RPMI8226 (cell line): ENCODE measurements around the gene PTH1R.

Experiments used
- DNase-seq: peaks from one replicate; pipeline ENCODE4 v3.0.0-alpha.2; 2015

Gene PTH1R

GRCh38 chr3:46850468-46850779, 27.1 kb upstream of the PTH1R start:
- DNase-seq: no peak

DNA sequence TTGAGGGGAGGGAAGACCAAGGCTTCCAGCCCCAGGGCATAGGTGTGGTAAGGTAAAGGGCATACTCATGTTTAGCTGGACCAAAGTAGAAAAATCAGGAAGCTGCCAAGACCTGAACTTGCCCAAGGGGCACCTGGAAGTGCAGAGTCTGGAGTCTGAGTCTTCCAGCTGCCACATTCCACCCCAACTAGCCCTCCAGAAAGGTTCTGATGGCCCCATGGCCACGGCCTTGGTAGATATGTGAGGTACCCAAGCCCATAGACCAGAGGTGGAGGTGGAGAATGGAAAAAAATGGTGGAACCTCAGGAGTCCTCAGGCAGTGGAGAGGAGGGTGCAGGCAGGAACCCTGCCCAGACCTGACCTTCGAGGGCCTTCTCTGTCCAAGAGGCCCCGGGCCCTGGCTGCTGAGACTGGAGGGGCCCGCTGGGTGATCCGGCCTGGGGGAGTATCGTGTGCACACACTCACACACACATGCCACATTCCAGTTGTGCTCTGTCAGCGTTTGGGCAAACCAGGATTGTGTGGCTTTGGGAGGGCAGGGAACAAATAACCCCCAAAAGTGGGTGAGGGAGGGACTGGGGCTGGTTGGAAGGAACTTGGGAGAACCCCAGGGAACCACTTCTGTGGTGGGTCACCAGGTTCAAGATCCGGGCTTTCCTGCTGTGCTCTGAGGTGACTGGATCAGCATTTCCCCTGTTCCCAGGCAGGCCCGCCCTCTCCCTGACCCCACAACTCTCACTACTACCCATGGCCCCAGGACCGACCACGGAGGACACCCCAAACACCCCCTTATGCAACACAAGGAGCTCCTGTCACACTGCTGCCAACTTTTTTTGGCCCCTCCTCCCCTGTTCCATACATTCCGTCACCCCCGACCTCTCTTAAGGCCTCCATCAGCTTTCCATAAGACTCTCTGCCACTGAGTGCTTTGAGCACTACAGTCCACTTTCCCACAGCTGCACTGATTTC, 25.9 kb upstream of the PTH1R start:
- no peak for DNase-seq

DNA sequence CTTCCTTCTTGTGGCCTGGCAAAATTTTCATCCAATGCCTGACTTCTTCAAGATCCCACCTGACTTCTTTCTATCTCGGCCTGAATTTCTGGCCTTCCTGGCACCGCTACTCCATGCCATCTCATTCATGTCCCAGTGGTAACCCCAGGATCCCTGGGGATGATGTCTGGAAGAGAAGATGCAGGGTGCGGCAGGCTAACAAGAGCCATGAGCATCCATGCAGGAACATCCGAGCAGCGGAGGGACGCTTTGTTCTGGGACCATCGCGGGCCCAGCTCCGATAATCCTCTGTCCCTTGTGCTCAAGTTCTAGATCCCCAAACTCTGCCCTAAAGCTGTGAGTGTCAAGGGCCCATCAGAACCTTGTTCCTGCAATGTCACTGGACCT, 25.2 kb upstream of the PTH1R start:
- no peak for DNase-seq

DNA sequence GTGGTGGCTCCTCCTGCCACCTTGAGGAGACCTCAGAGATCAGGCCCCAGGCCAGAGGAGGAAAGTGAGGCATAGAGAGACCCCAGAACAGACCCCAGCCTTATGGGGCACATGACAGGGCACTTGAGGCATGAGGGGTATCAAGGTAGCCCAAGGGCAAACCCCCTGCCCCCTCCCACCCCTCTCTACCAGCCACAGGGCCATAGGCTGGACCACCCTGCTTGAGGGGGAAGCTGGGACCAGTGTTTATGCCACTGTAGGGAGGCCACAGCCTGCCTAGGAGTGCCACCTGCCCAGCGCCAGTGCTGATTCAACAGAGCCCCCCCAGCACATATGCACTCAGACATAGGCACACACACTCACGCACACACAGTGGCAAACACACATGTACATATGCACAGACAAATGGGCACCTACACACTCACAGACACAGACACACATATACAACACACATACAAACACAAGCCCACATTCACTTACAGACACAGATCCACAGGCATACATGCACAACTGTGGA, 24.6 kb upstream of the PTH1R start:
- DNase-seq: no peak

GRCh38 chr3:46853441-46854415, 23.8 kb upstream of the PTH1R start:
- DNase-seq: no peak

GRCh38 chr3:46854555-46854991, 22.9 kb upstream of the PTH1R start:
- no peak for DNase-seq

DNA sequence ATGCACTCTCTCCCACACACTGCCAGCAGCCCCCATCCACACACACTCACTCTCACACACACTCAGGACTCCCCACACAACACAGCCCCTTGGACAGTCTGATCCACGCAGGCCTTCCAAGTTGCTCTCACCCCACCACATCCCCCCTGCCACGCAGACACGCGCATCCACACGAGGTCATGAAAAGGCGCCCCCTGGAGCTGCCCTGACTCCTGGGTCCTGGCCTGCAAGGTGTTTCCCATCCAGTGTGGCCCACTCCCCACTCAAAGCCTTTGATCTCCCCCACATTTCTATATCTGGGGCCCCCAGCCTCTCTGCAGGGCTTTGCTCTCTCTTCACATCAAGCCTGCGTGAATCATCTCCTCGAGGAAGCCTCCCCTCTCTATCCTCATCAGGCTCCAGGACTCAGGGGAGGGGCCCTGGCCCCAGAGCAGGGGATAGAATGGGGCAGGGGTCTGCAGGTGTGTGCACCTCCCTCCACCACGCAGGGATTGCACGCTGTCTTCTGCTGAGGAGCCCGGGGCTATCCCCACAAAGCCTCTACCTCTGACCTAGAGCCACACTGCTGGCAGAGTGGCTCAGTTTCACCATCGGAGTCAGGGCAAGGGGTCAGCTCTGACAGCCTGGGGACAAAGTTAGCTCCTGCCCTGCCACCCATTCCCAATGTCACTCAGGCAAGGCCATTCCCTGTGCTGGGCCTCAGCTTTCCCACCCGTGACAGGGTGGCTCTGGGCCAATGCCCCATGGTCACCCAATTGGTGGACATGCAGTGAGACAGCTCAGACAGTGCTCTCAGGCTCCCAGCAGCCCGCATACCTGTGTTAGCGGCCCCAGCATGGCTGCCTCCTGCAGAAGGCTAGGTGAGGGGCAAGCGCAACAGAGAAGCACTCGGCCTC, 20.7 kb upstream of the PTH1R start:
- DNase-seq: no peak

- no peak for DNase-seq
These were observed 19.8 kb upstream of the PTH1R start for GRCh38 chr3:46857485-46858341.

GRCh38 chr3:46858456-46858855, 19.1 kb upstream of the PTH1R start:
- DNase-seq: no peak

DNA sequence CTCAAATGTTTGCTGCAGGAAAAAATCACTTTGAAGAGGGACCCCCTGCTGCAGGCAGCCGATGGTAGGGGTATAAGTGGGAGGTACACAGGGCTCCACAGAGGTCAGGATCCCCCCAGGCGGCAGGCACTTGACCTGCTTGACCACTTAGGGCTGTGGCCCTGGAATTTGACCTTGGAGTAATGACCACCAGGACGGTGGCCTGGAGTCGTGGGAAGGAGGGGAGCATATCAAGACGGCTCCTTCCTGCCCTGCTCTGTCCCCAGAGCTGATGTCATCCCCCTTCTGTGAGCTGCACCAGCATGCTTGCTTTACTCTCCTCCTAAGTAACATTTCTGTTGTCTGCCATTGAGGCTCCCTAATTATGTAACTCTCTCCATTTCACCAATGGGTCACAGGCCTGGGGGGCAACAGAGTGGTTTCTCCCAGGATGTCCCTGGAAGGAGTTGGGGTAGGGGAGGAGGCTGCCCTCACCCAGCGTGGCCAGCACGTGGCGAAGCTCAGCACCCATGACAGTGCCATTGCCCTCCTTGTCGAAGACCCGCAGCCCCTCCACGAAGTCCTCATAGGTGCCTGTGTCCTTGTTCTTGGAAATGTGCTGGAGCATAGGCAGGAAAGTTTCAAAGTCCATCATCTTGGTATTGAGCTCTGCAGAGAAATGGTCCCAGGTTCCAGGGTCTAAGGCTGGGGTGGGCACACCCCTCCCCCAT, 18.4 kb upstream of the PTH1R start:
- no peak for DNase-seq

DNA sequence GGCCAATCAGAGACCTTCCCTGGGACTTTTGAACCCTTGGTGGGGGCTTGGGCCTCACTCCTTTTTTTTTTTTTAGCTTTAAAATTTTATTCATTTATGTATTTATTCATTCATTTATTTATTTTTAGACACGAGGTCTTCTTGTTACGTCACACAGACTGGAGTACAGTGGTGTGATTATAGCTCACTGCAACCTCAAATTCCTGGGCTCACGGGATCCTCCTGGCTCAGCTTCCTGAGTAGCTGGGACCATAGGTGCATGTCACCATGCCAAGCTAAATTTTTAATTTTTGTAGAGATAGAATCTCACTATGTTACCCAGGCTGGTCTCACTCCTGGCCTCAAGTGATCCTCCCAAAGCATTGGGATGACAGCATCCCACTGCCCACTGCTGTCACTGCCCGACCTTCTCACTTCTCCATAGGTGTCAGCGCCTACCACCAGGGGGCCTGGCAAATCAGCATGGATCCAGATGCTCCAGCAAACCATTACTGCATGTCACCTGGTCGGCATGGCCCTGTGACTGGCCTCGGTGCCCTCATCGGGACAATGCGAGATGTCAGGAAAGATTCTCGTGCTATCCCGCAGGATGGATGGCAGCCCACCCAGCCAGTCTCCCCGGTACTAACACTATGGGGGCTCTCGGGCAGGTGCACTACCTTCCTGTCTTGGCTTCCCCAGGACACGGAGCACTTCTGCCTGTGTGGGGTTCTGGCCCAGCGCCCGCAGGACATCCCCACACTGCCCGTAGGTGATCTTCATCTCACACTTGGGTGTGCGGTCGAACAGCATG, 17.3 kb upstream of the PTH1R start:
- peak; percentile 68 for DNase-seq

DNA sequence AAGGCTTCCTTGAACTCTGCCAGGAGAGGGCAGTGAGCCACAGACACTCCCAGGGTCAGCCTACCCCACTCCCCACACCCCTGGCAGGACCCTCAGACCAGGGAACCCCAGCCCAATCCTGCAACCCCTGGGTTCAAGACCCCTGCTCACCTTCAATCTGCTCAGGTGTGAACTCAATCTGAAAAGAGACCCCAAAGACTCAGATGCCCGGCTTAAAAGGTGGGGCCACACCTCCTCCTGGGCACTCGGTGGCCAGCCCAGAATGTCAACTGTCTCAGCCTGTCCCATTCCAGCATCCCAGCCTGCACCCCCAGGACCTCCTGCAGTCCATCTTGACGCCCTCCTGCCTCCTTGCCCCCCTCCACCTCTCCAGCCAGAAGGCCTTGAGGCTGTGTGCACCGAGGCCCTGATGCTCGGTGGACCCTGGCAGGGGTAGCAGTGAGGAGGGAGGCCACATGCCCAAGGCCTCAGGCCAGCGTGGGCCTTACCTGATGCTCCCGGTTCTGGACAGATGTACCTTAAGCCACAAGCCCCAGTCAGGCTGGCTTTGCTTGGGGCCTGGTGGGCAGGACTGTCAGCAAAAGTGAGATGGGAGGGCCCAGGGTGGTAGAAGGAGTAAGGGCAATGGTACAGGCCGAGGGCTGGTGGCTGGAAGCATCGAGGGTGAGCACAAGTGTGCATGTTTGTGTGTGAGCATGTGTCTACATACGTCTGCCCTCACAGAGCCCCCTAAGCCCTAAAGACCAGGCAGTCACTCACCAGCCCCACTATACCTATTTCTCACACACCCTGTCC, 16.5 kb upstream of the PTH1R start:
- DNase-seq: no peak

GRCh38 chr3:46861605-46862368, 15.7 kb upstream of the PTH1R start:
- DNase-seq: no peak

DNA sequence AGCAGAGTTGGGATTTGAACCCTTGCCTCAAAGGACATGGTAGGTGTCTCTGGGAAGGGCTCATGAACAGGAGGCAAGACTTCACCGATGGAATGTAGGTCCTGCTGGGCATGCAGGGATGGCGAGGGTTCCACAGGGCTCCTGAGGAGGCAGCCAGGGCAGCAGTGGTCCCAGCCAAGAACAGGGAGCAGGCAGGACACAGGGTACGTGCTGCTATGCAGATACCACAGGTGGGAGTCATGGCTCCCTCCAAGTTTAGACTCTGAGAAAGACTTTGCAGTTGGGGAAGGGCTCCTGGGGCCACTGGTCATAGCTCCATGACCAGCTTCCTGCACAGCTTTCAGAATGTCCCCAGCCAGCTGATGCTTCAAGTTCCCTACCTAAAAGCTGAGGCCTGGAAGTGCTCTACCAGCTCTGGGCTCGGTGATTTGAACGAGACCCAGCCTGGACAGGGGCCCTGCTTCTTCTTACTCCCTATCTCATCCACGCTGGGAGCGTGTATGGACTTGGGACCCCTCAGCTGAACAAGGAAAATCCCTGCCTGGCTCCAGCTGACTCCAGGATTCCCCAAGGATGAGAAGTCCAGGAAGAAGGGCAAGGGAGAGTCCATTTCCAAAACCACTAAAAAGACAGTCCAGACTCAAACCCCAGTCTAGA, 15.0 kb upstream of the PTH1R start:
- DNase-seq: no peak

DNA sequence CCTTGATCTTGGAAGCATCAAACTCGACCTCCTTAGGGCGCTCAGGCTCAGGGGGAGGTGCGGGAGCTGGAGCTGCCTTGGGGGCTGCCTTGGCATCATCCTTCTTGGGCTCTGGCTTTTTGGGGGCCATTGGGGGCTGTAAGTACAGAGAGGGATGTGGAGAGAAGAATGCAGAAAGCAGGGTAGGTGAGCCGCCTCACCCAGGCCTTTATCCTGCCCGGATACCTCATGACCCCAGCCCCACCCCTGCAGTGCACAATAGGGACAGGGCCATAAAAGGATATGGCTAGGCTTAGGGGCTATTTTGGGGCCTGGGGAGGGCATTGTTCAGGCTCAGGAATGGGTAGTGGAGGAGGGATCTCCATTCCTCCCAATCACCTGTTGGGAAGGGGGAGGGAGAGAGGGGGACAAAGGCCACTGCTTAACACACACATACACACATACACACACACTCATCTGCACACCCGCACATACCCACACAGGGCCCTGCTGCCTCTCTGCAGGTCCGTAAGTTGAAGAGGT, 14.2 kb upstream of the PTH1R start, which contains the start of gene MYL3:
Gene MYL3, minus strand, starts transcription at position 184 of the 522 bp plus-strand sequence. Its CDS starts 54 bp downstream, at position 130.
- no peak for DNase-seq

DNA sequence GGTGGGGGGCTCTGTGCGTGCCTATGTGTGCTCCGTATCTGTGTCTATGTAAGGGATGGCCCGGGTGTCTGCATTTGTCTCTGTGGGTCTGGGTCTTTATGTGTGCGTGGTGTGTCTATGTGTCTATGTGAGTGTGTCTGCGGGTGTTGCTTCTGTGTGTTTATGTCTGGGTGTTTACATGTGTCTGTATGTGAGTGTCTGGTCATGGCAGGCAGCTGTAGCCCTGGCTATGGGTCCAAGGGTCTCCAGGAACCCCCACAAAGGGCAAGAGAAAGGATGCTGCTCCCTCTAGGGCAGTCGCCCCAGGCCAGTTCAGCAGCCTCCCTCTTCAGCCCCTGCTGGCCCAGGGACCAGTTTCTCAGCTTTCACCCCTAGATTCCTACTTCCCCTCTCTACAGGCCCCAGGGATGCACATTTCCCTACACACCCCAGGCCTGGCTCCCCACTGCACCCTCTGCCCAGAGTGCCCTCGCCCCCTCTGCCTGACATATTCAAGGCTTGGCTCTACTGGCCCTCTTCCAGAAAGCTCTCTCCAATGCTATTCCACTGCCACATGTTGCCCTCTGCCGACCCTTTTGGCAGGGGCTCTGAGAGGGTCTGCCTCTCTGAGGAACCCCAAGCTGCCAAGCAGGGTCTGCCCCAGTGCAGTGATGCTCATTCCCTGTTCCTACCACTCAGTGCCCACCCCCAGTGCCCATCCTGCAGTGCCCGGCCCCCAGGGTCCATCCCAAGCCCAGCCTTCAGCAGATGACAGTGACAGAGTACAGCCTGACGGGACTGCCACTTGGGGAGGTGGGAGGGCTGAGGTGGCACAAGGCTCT, 13.2 kb upstream of the PTH1R start:
- no peak for DNase-seq
